ENCODE measurements around the gene LFNG.

LFNG gene

GRCh38 chr7:2503056-2503941 lies 16.3 kb upstream of the LFNG start:
- ChIA-PET POLR2A (no interaction called here), CTCF (interaction anchor here (1.3 to 1.7 kb wide), 2 partner anchors 16 to 34 kb away, joined by 3 to 6 read pairs; no protein-coding TSS in a partner anchor)
- no peak for DNase-seq (ENCODE audit: low read depth, low spot score)
- TF ChIP-seq CTCF (IDR thresholded peaks at IDR 0.05; ENCODE audit: insufficient read depth, low read length, missing control alignments) = no peak
- no peak overlapping the region for H3K4me3 ChIP-seq (ENCODE audit: low read depth, low read length)

GRCh38 chr7:2504128-2504888 lies 15.3 kb upstream of the LFNG start:
- no peak for DNase-seq (ENCODE audit: low read depth, low spot score)
- no peak for TF ChIP-seq CTCF (IDR thresholded peaks at IDR 0.05; ENCODE audit: insufficient read depth, low read length, missing control alignments)
- ChIA-PET POLR2A (no interaction called here), CTCF (interaction anchor here (1.7 kb wide), 1 partner anchor 35 kb away, joined by 6 read pairs; no protein-coding TSS in a partner anchor)
- no peak overlapping the region for H3K4me3 ChIP-seq (ENCODE audit: low read depth, low read length)

GRCh38 chr7:2504889-2505375 lies 14.6 kb upstream of the LFNG start:
- ChIA-PET POLR2A (no interaction called here), CTCF (no interaction called here)
- no peak overlapping the region for H3K4me3 ChIP-seq (ENCODE audit: low read depth, low read length)
- TF ChIP-seq CTCF (IDR thresholded peaks at IDR 0.05; ENCODE audit: insufficient read depth, low read length, missing control alignments) = no peak
- DNase-seq (ENCODE audit: low read depth, low spot score) = no peak

GRCh38 chr7:2505401-2505800 lies 14.2 kb upstream of the LFNG start:
- TF ChIP-seq CTCF (IDR thresholded peaks at IDR 0.05; ENCODE audit: insufficient read depth, low read length, missing control alignments) = no peak
- DNase-seq (ENCODE audit: low read depth, low spot score) = no peak
- no peak overlapping the region for H3K4me3 ChIP-seq (ENCODE audit: low read depth, low read length)
- ChIA-PET CTCF (no interaction called here), POLR2A (interaction anchor here (0.6 kb wide), 1 partner anchor 54 kb away, joined by 4 read pairs; no protein-coding TSS in a partner anchor)

- ChIA-PET CTCF (interaction anchor here (1.1 to 1.7 kb wide), 3 partner anchors 10 to 38 kb away, joined by 3 to 5 read pairs (median 5); no protein-coding TSS in a partner anchor), POLR2A (interaction anchor here (1.2 kb wide), 1 partner anchor 10 kb away, joined by 3 read pairs; no protein-coding TSS in a partner anchor)
- TF ChIP-seq CTCF (IDR thresholded peaks at IDR 0.05; ENCODE audit: insufficient read depth, low read length, missing control alignments) = no peak
- no peak for DNase-seq (ENCODE audit: low read depth, low spot score)
- H3K4me3 ChIP-seq (ENCODE audit: low read depth, low read length) = no peak overlapping the region
Measured at GRCh38 chr7:2507208-2507916, 12.2 kb upstream of the LFNG start.
